ENCODE measurements around the gene EP400.

The EP400 gene

GRCh38 chr12:132043770-132044467, 94.2 kb downstream of the EP400 start:
- TF ChIP-seq CTCF (IDR thresholded peaks at IDR 0.05; ENCODE audit: low read length) (no peak), EZH2 (IDR thresholded peaks at IDR 0.05; ENCODE audit: borderline replicate concordance, low read length) (no peak)
- H3K4me3 ChIP-seq (ENCODE audit: low read depth, low read length, poor library complexity, severe bottlenecking), result no peak overlapping the region
- H3K9me2 ChIP-seq (ENCODE audit: low read depth, low read length), result no peaks in the 10 kb centered on the region
- no peak overlapping the region for H3K4me2 ChIP-seq (ENCODE audit: low read length)
- H3F3A ChIP-seq (ENCODE audit: insufficient read depth, low read length), result no peaks in the 10 kb centered on the region
- H3K36me3 ChIP-seq (ENCODE audit: insufficient read depth, low read length), result peaks cover 78% of the 10 kb centered on the region
- H3K9ac ChIP-seq (ENCODE audit: low read length), result no peak overlapping the region
- no peaks in the 10 kb centered on the region for H4K20me1 ChIP-seq (ENCODE audit: insufficient read depth, low read length)
- H3K79me2 ChIP-seq (ENCODE audit: insufficient read depth, low read length), result no peaks in the 10 kb centered on the region
- H3K9me3 ChIP-seq (ENCODE audit: low read length), result no peaks in the 10 kb centered on the region
- H3K27me3 ChIP-seq (ENCODE audit: insufficient read depth, low read length), result no peaks in the 10 kb centered on the region
- H3K4me1 ChIP-seq (ENCODE audit: insufficient read depth, low read length, severe bottlenecking), result no peaks in the 10 kb centered on the region
- H3K27ac ChIP-seq (ENCODE audit: low read depth, low read length, poor library complexity, severe bottlenecking), result no peak overlapping the region
- no peak overlapping the region for H2AFZ ChIP-seq (ENCODE audit: low read length)

DNA sequence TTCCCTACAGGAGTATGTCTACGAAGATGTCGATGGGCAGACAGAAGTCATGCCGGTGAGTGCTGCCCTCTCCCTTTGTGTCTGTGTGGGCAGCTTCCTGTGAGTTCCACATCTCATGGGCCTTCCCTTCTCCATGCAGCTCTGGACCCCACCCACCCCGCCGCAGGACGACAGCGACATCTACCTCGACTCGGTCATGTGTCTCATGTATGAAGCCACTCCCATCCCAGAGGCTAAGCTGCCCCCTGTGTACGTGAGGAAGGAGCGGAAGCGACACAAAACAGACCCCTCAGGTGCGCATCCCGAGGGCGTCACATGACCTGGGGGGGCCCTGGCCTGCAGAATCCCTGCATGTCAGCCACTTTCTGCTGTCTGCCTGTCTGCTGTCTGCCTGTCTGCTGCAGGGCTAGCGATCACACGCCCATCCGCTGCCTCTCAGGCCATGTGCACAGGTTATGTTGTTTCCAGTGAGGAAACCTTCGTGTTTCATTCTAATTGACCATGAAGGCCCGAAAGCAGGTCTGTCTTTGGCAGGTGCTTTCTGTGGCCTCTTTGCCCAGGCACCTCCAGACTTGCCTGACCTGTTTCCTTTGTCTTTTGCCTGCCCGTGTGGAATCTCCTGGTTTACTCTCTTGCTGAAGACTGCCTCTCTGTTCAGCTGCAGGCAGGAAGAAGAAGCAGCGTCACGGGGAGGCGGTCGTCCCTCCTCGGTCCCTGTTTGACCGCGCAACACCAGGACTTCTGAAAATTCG, 95.1 kb downstream of the EP400 start:
- TF ChIP-seq CTCF (IDR thresholded peaks at IDR 0.05; ENCODE audit: low read length) (no peak), EZH2 (IDR thresholded peaks at IDR 0.05; ENCODE audit: borderline replicate concordance, low read length) (no peak)
- H2AFZ ChIP-seq (ENCODE audit: low read length), result no peak overlapping the region
- peaks cover 78% of the 10 kb centered on the region for H3K36me3 ChIP-seq (ENCODE audit: insufficient read depth, low read length)

GRCh38 chr12:132045751-132046150, 96.0 kb downstream of the EP400 start:
- Histone ChIP-seq H3K79me2 (ENCODE audit: insufficient read depth, low read length) (no peaks in the 10 kb centered on the region), H3K4me3 (ENCODE audit: low read depth, low read length, poor library complexity, severe bottlenecking) (no peak overlapping the region), H3K4me2 (ENCODE audit: low read length) (no peak overlapping the region), H3K9ac (ENCODE audit: low read length) (no peak overlapping the region), H3K9me3 (ENCODE audit: low read length) (no peaks in the 10 kb centered on the region), H3K9me2 (ENCODE audit: low read depth, low read length) (no peaks in the 10 kb centered on the region), H3K4me1 (ENCODE audit: insufficient read depth, low read length, severe bottlenecking) (no peaks in the 10 kb centered on the region), H3K36me3 (ENCODE audit: insufficient read depth, low read length) (peaks cover 86% of the 10 kb centered on the region), H3K27ac (ENCODE audit: low read depth, low read length, poor library complexity, severe bottlenecking) (no peak overlapping the region), H4K20me1 (ENCODE audit: insufficient read depth, low read length) (no peaks in the 10 kb centered on the region), H2AFZ (ENCODE audit: low read length) (no peak overlapping the region), H3F3A (ENCODE audit: insufficient read depth, low read length) (no peaks in the 10 kb centered on the region), H3K27me3 (ENCODE audit: insufficient read depth, low read length) (no peaks in the 10 kb centered on the region)
- TF ChIP-seq CTCF (IDR thresholded peaks at IDR 0.05; ENCODE audit: low read length) (no peak), EZH2 (IDR thresholded peaks at IDR 0.05; ENCODE audit: borderline replicate concordance, low read length) (no peak)

More for the DNA sequence above, 95.1 kb downstream of the EP400 start:
- Histone ChIP-seq H3K27me3 (ENCODE audit: insufficient read depth, low read length) (no peaks in the 10 kb centered on the region), H3K4me3 (ENCODE audit: low read depth, low read length, poor library complexity, severe bottlenecking) (no peak overlapping the region), H3K27ac (ENCODE audit: low read depth, low read length, poor library complexity, severe bottlenecking) (no peak overlapping the region), H3K9me3 (ENCODE audit: low read length) (no peaks in the 10 kb centered on the region), H3K4me1 (ENCODE audit: insufficient read depth, low read length, severe bottlenecking) (no peaks in the 10 kb centered on the region), H4K20me1 (ENCODE audit: insufficient read depth, low read length) (no peaks in the 10 kb centered on the region), H3F3A (ENCODE audit: insufficient read depth, low read length) (no peaks in the 10 kb centered on the region), H3K9me2 (ENCODE audit: low read depth, low read length) (no peaks in the 10 kb centered on the region), H3K9ac (ENCODE audit: low read length) (no peak overlapping the region), H3K79me2 (ENCODE audit: insufficient read depth, low read length) (no peaks in the 10 kb centered on the region), H3K4me2 (ENCODE audit: low read length) (no peak overlapping the region)
